HEK293 (cell line): ENCODE measurements around the gene CCNL1.

Experiments
- CTCF ChIA-PET: fragments of 350-600 bp; formaldehyde crosslinking; extraction: SDS; loops from one replicate; lab custom pipeline; 2021; ENCODE audit warnings: antibody characterized with exemption; lab: Yijun Ruan, JAX
- POLR2A ChIA-PET: fragments of 300-600 bp; formaldehyde crosslinking; extraction: SDS; loops from one replicate; lab custom pipeline; 2020; ENCODE audit warnings: antibody characterized with exemption, inconsistent platforms; lab: Yijun Ruan, JAX
- H3K27ac ChIP-seq: fragments of 200-500 bp; sonication (Bioruptor generic); 2 replicates; pipeline ENCODE4 v1.5.1; 2014; ENCODE audit warnings: low read depth, low read length, control low read depth, inconsistent platforms; ENCODE audit errors: extremely low read depth
- H3K36me3 ChIP-seq, 2 experiments: fragments of 200-500 bp in 1 of 2; sonication (Bioruptor generic) in 1 of 2; 1 replicate in 1 of 2; 2 replicates in 1 of 2; pipeline ENCODE4 v1.5.1; 2014 to 2017; ENCODE audit warnings: inconsistent platforms in 2 of 2, low read length in 2 of 2; ENCODE audit not compliant: control insufficient read depth in 2 of 2, insufficient read depth in 1 of 2
- H3K4me1 ChIP-seq: fragments of 200-500 bp; sonication (Bioruptor generic); 2 replicates; pipeline ENCODE4 v1.5.1; 2014; ENCODE audit warnings: mild to moderate bottlenecking, low read length, inconsistent platforms; ENCODE audit not compliant: control insufficient read depth, insufficient read depth
- H3K4me3 ChIP-seq: 2 replicates; pipeline ENCODE4 v1.5.1; 2011; ENCODE audit warnings: low read depth, mild to moderate bottlenecking, control low read depth, low read length, moderate library complexity
- H3K9me3 ChIP-seq: fragments of 200-500 bp; sonication (Bioruptor generic); 2 replicates; pipeline ENCODE4 v1.5.1; 2014; ENCODE audit warnings: low read depth, low read length, inconsistent platforms; ENCODE audit not compliant: control insufficient read depth, insufficient read depth
- REST ChIP-seq: fragments of 450-650 bp; formaldehyde crosslinking; IDR thresholded peaks from 2 replicates; pipeline ENCODE4 v1.5.1; 2016; ENCODE audit warnings: missing biosample characterization, missing genetic modification characterization
- SCRT2 ChIP-seq: fragments of 450-650 bp; formaldehyde crosslinking; IDR thresholded peaks from 2 replicates; pipeline ENCODE4 v1.5.1; 2016; ENCODE audit warnings: missing biosample characterization, missing genetic modification characterization
- TSHZ1 ChIP-seq: fragments of 450-650 bp; formaldehyde crosslinking; IDR thresholded peaks from 2 replicates; pipeline ENCODE4 v1.5.1; 2016; ENCODE audit warnings: missing biosample characterization, missing genetic modification characterization, borderline replicate concordance
- ZBTB6 ChIP-seq: fragments of 450-650 bp; formaldehyde crosslinking; IDR thresholded peaks from 2 replicates; pipeline ENCODE4 v1.5.1; 2017; ENCODE audit warnings: missing biosample characterization, missing genetic modification characterization
- ZNF138 ChIP-seq: fragments of 450-650 bp; formaldehyde crosslinking; IDR thresholded peaks from 2 replicates; pipeline ENCODE4 v1.5.1; 2016; ENCODE audit warnings: missing biosample characterization, missing genetic modification characterization, borderline replicate concordance
- ZNF169 ChIP-seq: fragments of 450-650 bp; formaldehyde crosslinking; IDR thresholded peaks from 2 replicates; pipeline ENCODE4 v1.5.1; 2016; ENCODE audit warnings: missing biosample characterization, missing genetic modification characterization
- ZNF248 ChIP-seq: fragments of 450-650 bp; formaldehyde crosslinking; IDR thresholded peaks from 2 replicates; pipeline ENCODE4 v1.5.1; 2017; ENCODE audit warnings: missing biosample characterization, missing genetic modification characterization
- ZNF292 ChIP-seq: fragments of 450-650 bp; formaldehyde crosslinking; IDR thresholded peaks from 2 replicates; pipeline ENCODE4 v1.5.1; 2016; ENCODE audit warnings: low read depth, missing biosample characterization, missing genetic modification characterization, borderline replicate concordance
- ZNF404 ChIP-seq: fragments of 450-650 bp; formaldehyde crosslinking; IDR thresholded peaks from 2 replicates; pipeline ENCODE4 v1.5.1; 2017; ENCODE audit warnings: missing biosample characterization, missing genetic modification characterization
- ZNF544 ChIP-seq: fragments of 450-650 bp; formaldehyde crosslinking; IDR thresholded peaks from 2 replicates; pipeline ENCODE4 v1.5.0; 2017; ENCODE audit warnings: missing biosample characterization, missing genetic modification characterization
- ZNF549 ChIP-seq: fragments of 450-650 bp; IDR thresholded peaks from 2 replicates; pipeline ENCODE4 v1.5.1; 2018; ENCODE audit warnings: missing biosample characterization, missing genetic modification characterization, mild to moderate bottlenecking, inconsistent platforms, moderate library complexity
- ZNF610 ChIP-seq: fragments of 450-650 bp; formaldehyde crosslinking; IDR thresholded peaks from 2 replicates; pipeline ENCODE4 v1.5.1; 2016; ENCODE audit warnings: missing biosample characterization, missing genetic modification characterization, borderline replicate concordance
- ZNF639 ChIP-seq: fragments of 450-650 bp; formaldehyde crosslinking; IDR thresholded peaks from 2 replicates; pipeline ENCODE4 v1.5.1; 2016; ENCODE audit warnings: missing biosample characterization, missing genetic modification characterization
- ZNF692 ChIP-seq: fragments of 450-650 bp; formaldehyde crosslinking; IDR thresholded peaks from 2 replicates; pipeline ENCODE4 v1.5.1; 2016; ENCODE audit warnings: missing biosample characterization, missing genetic modification characterization
- ZNF747 ChIP-seq: fragments of 450-650 bp; formaldehyde crosslinking; IDR thresholded peaks from 2 replicates; pipeline ENCODE4 v1.5.1; 2016; ENCODE audit warnings: missing biosample characterization, missing genetic modification characterization
- ZNF837 ChIP-seq: fragments of 450-650 bp; formaldehyde crosslinking; IDR thresholded peaks from 2 replicates; pipeline ENCODE4 v1.5.1; 2016; ENCODE audit warnings: missing biosample characterization, missing genetic modification characterization
- ZSCAN4 ChIP-seq: fragments of 450-650 bp; formaldehyde crosslinking; IDR thresholded peaks from 2 replicates; pipeline ENCODE4 v1.5.1; 2017; ENCODE audit warnings: missing biosample characterization, missing genetic modification characterization

Gene CCNL1

GRCh38 chr3:157098823-157099185 is 61.1 kb downstream of the CCNL1 start (continued):
- TF ChIP-seq REST (tag by site-specific recombination), result no peak
- TF ChIP-seq ZSCAN4 (tag by site-specific recombination), result no peak
- no peak for TF ChIP-seq SCRT2 (tag by site-specific recombination)
- no peak for TF ChIP-seq ZNF248 (tag by site-specific recombination)
- TF ChIP-seq ZNF138, result no peak
- no peak for TF ChIP-seq ZNF639 (tag by site-specific recombination)
- TF ChIP-seq ZNF692 (tag by site-specific recombination), result no peak
- TF ChIP-seq ZNF747 (tag by site-specific recombination), result no peak
- no peak for TF ChIP-seq ZBTB6 (tag by site-specific recombination)
- TF ChIP-seq ZNF549 (tag by site-specific recombination), result no peak
- no peak for TF ChIP-seq ZNF610 (tag by site-specific recombination)

GRCh38 chr3:157098121-157098822 is 61.7 kb downstream of the CCNL1 start:
- POLR2A ChIA-PET, result interaction anchor here (1.2 kb wide), 1 partner anchor 9 kb away, joined by 3 read pairs; no protein-coding TSS in a partner anchor

More at GRCh38 chr3:157098121-157098822, 61.7 kb downstream of the CCNL1 start:
- H3K4me3 ChIP-seq, result no peak overlapping the region
- H3K36me3 ChIP-seq, result no peaks in the 10 kb centered on the region
- no peak overlapping the region for H3K27ac ChIP-seq
- no peaks in the 10 kb centered on the region for H3K9me3 ChIP-seq
- TF ChIP-seq ZNF404 (tag by site-specific recombination), result no peak
- TF ChIP-seq ZNF292 (tag by site-specific recombination), result no peak
- TF ChIP-seq ZNF169, result no peak
- no peak for TF ChIP-seq ZNF837
- TF ChIP-seq TSHZ1 (tag by site-specific recombination), result no peak
- TF ChIP-seq ZNF544, result no peak
- CTCF ChIA-PET, result interaction anchor here (0.6 kb wide), 2 partner anchors 36 to 1129 kb away, joined by 3 read pairs; no protein-coding TSS in a partner anchor
- H3K4me1 ChIP-seq, result no peaks in the 10 kb centered on the region
